Endothelial cell of umbilical vein (primary cell): ENCODE results near the gene VCP. TPM values are rescaled to one million over a fixed set of nuclear protein-coding genes. Genes with fewer than 3 reads are reported as not detected.

Source experiments
- BruUV-seq: library from RNA; stranded (reverse); fragments of 400-500 nt; replicated peaks from 2 replicates; lab custom pipeline; 2021; lab: Mats Ljungman, UMichigan
- CTCF ChIA-PET: fragments of 300-600, 350-600 bp; sonication (Branson Sonifier 250); formaldehyde crosslinking; loops from one replicate; lab custom pipeline; 2021; ENCODE audit warnings: antibody characterized with exemption, inconsistent platforms; lab: Charles Lee
- POLR2A ChIA-PET: fragments of 300-600, 350-600 bp; sonication (Branson Sonifier 250); formaldehyde crosslinking; loops from one replicate; lab custom pipeline; 2021; ENCODE audit warnings: antibody characterized with exemption, inconsistent platforms; lab: Charles Lee
- DNase-seq: peaks from one replicate; pipeline ENCODE4 v3.0.0-alpha.2; 2011; ENCODE audit warnings: low read depth, low spot score
- FAIRE-seq: peaks from 2 replicates; lab custom pipeline; 2011; peaks lifted over from hg19 to GRCh38; lab: Jason Lieb, UNC
- H2AFZ ChIP-seq: 2 replicates; pipeline ENCODE4 v1.6.0; 2012; ENCODE audit warnings: low read depth, low read length, control low read depth, inconsistent platforms
- H3K27ac ChIP-seq: 2 replicates; pipeline ENCODE4 v1.5.1; 2011; ENCODE audit warnings: low read depth, mild to moderate bottlenecking, control low read depth, low read length, moderate library complexity; ENCODE audit not compliant: insufficient read depth
- H3K27me3 ChIP-seq, 2 experiments: 2 replicates each; pipeline versions ENCODE4 v1.6.0 to v1.6.1; 2011; ENCODE audit warnings: low read length in 2 of 2, mixed read lengths in 1 of 2; ENCODE audit not compliant: control insufficient read depth in 2 of 2, insufficient read depth in 2 of 2
- H3K36me3 ChIP-seq, 2 experiments: 2 replicates in 1 of 2; 3 replicates in 1 of 2; pipeline ENCODE4 v1.5.1; 2011; ENCODE audit warnings: low read length in 2 of 2, mild to moderate bottlenecking in 1 of 2, moderate library complexity in 1 of 2; ENCODE audit not compliant: control insufficient read depth in 2 of 2, insufficient read depth in 2 of 2; ENCODE audit errors: extremely low read depth in 1 of 2
- H3K4me1 ChIP-seq: 3 replicates; pipeline ENCODE4 v1.5.1; 2011; ENCODE audit warnings: mild to moderate bottlenecking, low read length; ENCODE audit not compliant: control insufficient read depth, insufficient read depth; ENCODE audit errors: extremely low read depth
- H3K4me2 ChIP-seq: 2 replicates; pipeline ENCODE4 v1.6.1; 2011; ENCODE audit warnings: low read length, control low read depth, mixed read lengths; ENCODE audit not compliant: insufficient read depth
- H3K4me3 ChIP-seq, 3 experiments: fragments of 200-600 bp in 1 of 3; sonication (generic), shearing (Covaris generic) in 1 of 3; replicated peaks in 1 of 3; 2 replicates each; pipeline ENCODE4 v1.5.1; 2011 to 2016; ENCODE audit warnings: control low read depth in 3 of 3, low read length in 3 of 3, mild to moderate bottlenecking in 2 of 3, inconsistent platforms in 1 of 3, low read depth in 1 of 3, moderate library complexity in 1 of 3; ENCODE audit not compliant: insufficient read depth in 1 of 3
- H3K79me2 ChIP-seq: 2 replicates; pipeline ENCODE4 v1.6.0; 2012; ENCODE audit warnings: low read length, inconsistent platforms; ENCODE audit not compliant: control insufficient read depth, insufficient read depth
- H3K9ac ChIP-seq: replicated peaks from 2 replicates; pipeline ENCODE3; 2011; ENCODE audit warnings: low read length, control low read depth; ENCODE audit not compliant: insufficient read depth; ENCODE audit errors: extremely low read depth
- H3K9me1 ChIP-seq: replicated peaks from 3 replicates; pipeline ENCODE4 v1.6.0; 2011; ENCODE audit warnings: mild to moderate bottlenecking, low read length; ENCODE audit not compliant: control insufficient read depth, insufficient read depth; ENCODE audit errors: extremely low read depth
- H3K9me3 ChIP-seq: replicated peaks from 2 replicates; pipeline ENCODE4 v1.5.1; 2012; ENCODE audit warnings: low read length, inconsistent platforms; ENCODE audit not compliant: control insufficient read depth, insufficient read depth
- H4K20me1 ChIP-seq: replicated peaks from 2 replicates; pipeline ENCODE3; 2011; ENCODE audit warnings: mild to moderate bottlenecking, low read length; ENCODE audit not compliant: control insufficient read depth, insufficient read depth; ENCODE audit errors: extremely low read depth
- EZH2 ChIP-seq: IDR thresholded peaks from 2 replicates; pipeline ENCODE4 v1.6.1; 2012; ENCODE audit warnings: borderline replicate concordance, low read depth, mild to moderate bottlenecking, moderate library complexity, low read length, inconsistent platforms; ENCODE audit not compliant: severe bottlenecking
- FOS ChIP-seq: IDR thresholded peaks from 2 replicates; pipeline ENCODE4 v1.6.1; 2011; ENCODE audit warnings: mild to moderate bottlenecking, low read length, moderate library complexity, borderline replicate concordance; ENCODE audit not compliant: insufficient read depth
- GATA2 ChIP-seq: IDR thresholded peaks from 2 replicates; pipeline ENCODE4 v1.7.0; 2011; ENCODE audit warnings: low read depth, mild to moderate bottlenecking, moderate library complexity, mixed read lengths, low read length; ENCODE audit not compliant: insufficient read length, insufficient read depth
- JUN ChIP-seq: IDR thresholded peaks from 2 replicates; pipeline ENCODE4 v1.6.1; 2011; ENCODE audit warnings: borderline replicate concordance, low read depth; ENCODE audit not compliant: insufficient read length, insufficient read depth
- MYC ChIP-seq: IDR thresholded peaks from one replicate; pipeline ENCODE4 v1.6.1; 2011; ENCODE audit warnings: mild to moderate bottlenecking, low read depth, low read length
- POLR2A ChIP-seq: IDR thresholded peaks from 2 replicates; pipeline ENCODE4 v1.6.1; 2012; ENCODE audit warnings: low read depth, mild to moderate bottlenecking, control low read depth, low read length
- POLR2AphosphoS5 ChIP-seq: IDR thresholded peaks from 2 replicates; pipeline ENCODE4 v1.6.1; 2012; ENCODE audit warnings: low read depth, mild to moderate bottlenecking, control low read depth, low read length, moderate library complexity; ENCODE audit not compliant: insufficient read depth
- dilution Hi-C: fragments of 300-500 bp; cut with MboI; formaldehyde crosslinking; loops from one replicate; pipeline ENCODE4 v1.15.0; 2019; ENCODE audit warnings: low sequenced_read_pairs; ENCODE audit not compliant: extremely low pct_ligation_motif_present
- intact Hi-C: fragments of 100-400 bp; cut with micrococcal nuclease; formaldehyde crosslinking; loops from one replicate; pipeline ENCODE4 v1.10.0; 2022
- polyA plus RNA-seq, 4 experiments: library from polyadenylated mRNA; depleted of rRNA in 3 of 4; stranded (reverse) in 3 of 4; unstranded in 1 of 4; fragments of >200 nt; gene quantifications; 2 replicates each; pipeline versions ENCODE4 v1.2.1 to v1.2.3, GENCODE V29; 2011 to 2012; ENCODE audit warnings: missing spikeins in 1 of 4
- total RNA-seq: library from RNA; stranded (reverse); gene quantifications from 2 replicates; pipeline ENCODE4 v1.2.3, GENCODE V29; 2021
- TF ChIP-seq, protein P1 (sequence below): IDR thresholded peaks from 2 replicates; pipeline ENCODE4 v1.6.1; 2011; ENCODE audit not compliant: insufficient read depth, insufficient read length
- TF ChIP-seq, protein P2 (sequence below), 2 donors: IDR thresholded peaks; 1 replicate in 1 of 2; 2 replicates in 1 of 2; pipeline ENCODE4 v1.5.1; 2011; ENCODE audit warnings: low read length in 2 of 2, mild to moderate bottlenecking in 2 of 2, moderate library complexity in 2 of 2, control low read depth in 1 of 2, inconsistent platforms in 1 of 2, low read depth in 1 of 2; ENCODE audit not compliant: insufficient read depth in 1 of 2; ENCODE audit errors: extremely low read depth in 1 of 2

VCP gene
- total and polyA plus RNA-seq, 2 donors (not counting 3 experiments of a cell fraction or from before 2014, with no cell fraction given) = 349 to 493 TPM

GRCh38 chr9:35074791-35075190 is 2.4 kb upstream of the VCP start:
- H3K27ac ChIP-seq = no peak overlapping the region
- peaks cover 49% of the 10 kb centered on the region for H3K79me2 ChIP-seq
- no peak overlapping the region for H3K4me2 ChIP-seq
- peaks cover 28% of the 10 kb centered on the region for H3K4me1 ChIP-seq
- intact Hi-C loops = no loop called here
- no peaks in the 10 kb centered on the region for H3K27me3 ChIP-seq
- TF ChIP-seq, protein P1, sequence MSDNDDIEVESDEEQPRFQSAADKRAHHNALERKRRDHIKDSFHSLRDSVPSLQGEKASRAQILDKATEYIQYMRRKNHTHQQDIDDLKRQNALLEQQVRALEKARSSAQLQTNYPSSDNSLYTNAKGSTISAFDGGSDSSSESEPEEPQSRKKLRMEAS = no peak
- TF ChIP-seq, protein P2, sequence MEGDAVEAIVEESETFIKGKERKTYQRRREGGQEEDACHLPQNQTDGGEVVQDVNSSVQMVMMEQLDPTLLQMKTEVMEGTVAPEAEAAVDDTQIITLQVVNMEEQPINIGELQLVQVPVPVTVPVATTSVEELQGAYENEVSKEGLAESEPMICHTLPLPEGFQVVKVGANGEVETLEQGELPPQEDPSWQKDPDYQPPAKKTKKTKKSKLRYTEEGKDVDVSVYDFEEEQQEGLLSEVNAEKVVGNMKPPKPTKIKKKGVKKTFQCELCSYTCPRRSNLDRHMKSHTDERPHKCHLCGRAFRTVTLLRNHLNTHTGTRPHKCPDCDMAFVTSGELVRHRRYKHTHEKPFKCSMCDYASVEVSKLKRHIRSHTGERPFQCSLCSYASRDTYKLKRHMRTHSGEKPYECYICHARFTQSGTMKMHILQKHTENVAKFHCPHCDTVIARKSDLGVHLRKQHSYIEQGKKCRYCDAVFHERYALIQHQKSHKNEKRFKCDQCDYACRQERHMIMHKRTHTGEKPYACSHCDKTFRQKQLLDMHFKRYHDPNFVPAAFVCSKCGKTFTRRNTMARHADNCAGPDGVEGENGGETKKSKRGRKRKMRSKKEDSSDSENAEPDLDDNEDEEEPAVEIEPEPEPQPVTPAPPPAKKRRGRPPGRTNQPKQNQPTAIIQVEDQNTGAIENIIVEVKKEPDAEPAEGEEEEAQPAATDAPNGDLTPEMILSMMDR (IDR thresholded peaks at IDR 0.05; ENCODE audit: extremely low read depth in 1 of 2, insufficient read depth in 1 of 2, low read depth in 1 of 2, low read length in 2 of 2) = no peak
- TF ChIP-seq GATA2 (no peak), FOS (no peak)
- dilution Hi-C loops = no loop called here
- H3K36me3 ChIP-seq = peaks cover 0 to 9% of the 10 kb centered on the region in 2 experiments
- no peaks in the 10 kb centered on the region for H3K9me3 ChIP-seq
- no peaks in the 10 kb centered on the region for H3K9me1 ChIP-seq
- H2AFZ ChIP-seq = no peak overlapping the region
- no TSS peak for BruUV-seq
- no peak overlapping the region for H3K9ac ChIP-seq
- FAIRE-seq (no peak), DNase-seq (no peak)
- CTCF ChIA-PET = no interaction called here
- H4K20me1 ChIP-seq = peaks cover 4% of the 10 kb centered on the region
- POLR2A ChIA-PET = no interaction called here
- no peak overlapping the region for H3K4me3 ChIP-seq

- Histone ChIP-seq H3K27ac (no peak overlapping the region), H3K36me3 (peaks cover 0 to 9% of the 10 kb centered on the region in 2 experiments), H2AFZ (no peak overlapping the region), H3K9ac (no peak overlapping the region), H3K79me2 (peaks cover 53% of the 10 kb centered on the region), H4K20me1 (peaks cover 6% of the 10 kb centered on the region), H3K27me3 (no peaks in the 10 kb centered on the region), H3K9me1 (no peaks in the 10 kb centered on the region), H3K4me1 (peaks cover 32% of the 10 kb centered on the region), H3K4me2 (no peak overlapping the region), H3K9me3 (no peaks in the 10 kb centered on the region), H3K4me3 (no peak overlapping the region)
- ChIA-PET POLR2A (no interaction called here), CTCF (no interaction called here)
- dilution Hi-C loops (no loop called here), intact Hi-C loops (no loop called here)
- DNase-seq (no peak), FAIRE-seq (no peak)
- no TSS peak for BruUV-seq
- TF ChIP-seq POLR2A = no peak
- TF ChIP-seq MYC = no peak
- no peak for TF ChIP-seq EZH2
- TF ChIP-seq, protein P2 (IDR thresholded peaks at IDR 0.05; ENCODE audit: extremely low read depth in 1 of 2, insufficient read depth in 1 of 2, low read depth in 1 of 2, low read length in 2 of 2) = no peak
- TF ChIP-seq JUN = no peak
- no peak for TF ChIP-seq GATA2
- no peak for TF ChIP-seq POLR2AphosphoS5
- TF ChIP-seq FOS = no peak
- TF ChIP-seq, protein P1 = no peak
Observed at GRCh38 chr9:35074141-35074540, 1.7 kb upstream of the VCP start.
